Measurements from ENCODE around the gene PNPLA3. TPM values are rescaled to one million over a fixed set of nuclear protein-coding genes. Genes with fewer than 3 reads are reported as not detected.

The PNPLA3 gene
- polyA plus RNA-seq, 1 experiment: 4.8 TPM

GRCh38 chr22:43924877-43925276, 1.3 kb downstream of the PNPLA3 start:
- POLR2A ChIA-PET: no interaction called here
- peak overlapping the region; percentile 3; the same call in 1 of the 2 replicates for H3K4me3 ChIP-seq (ENCODE audit: low read depth, low read length)

DNA sequence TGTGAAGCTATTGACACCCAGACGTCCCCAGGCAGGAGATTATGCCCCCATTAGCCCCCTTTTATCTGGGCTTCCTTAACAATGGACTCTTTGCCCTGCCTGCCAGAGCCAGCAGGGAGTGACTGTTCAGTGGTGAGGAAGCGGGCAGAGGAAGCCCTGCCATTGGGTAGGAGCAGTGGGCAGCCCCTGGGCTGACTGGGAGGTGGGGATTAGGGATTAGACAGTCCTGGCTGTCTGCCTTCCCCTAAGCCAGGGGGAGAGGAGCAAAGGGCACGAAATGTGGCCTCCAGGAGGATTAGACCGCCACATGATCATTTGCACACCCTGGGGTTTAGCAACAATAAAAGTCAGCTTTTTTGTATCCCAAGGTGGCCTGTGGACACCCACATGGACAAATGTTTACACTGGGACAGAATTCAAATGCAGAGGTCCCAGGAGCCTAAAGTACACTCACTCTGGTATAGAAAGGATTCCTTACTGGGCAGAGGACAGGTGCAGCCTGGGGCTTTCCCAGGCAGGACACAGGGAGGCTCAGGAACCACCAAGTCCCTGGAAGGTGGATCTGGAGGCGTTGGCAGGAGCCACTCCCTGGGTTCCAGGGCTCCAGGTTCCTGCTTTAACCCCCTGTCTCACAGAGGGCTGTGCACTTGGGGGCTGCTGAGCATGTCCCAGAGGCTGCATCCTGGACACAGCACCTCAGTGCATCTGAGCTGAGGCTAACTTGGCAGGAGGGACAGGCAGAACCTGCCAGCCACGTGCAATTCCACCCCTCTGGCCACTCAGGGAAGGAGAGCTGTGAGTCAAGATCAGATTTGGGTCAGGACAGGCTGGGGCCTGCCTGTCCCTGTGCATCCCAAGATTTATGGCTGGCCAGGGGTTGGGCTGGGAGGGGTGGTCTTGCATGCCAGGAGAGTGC, 2.1 kb downstream of the PNPLA3 start:
- no peak for DNase-seq (ENCODE audit: low read depth)
- H3K36me3 ChIP-seq (ENCODE audit: control insufficient read depth, insufficient read depth, low read length): peaks cover 3% of the 10 kb centered on the region; the same call in 1 of the 2 replicates
- no peaks in the 10 kb centered on the region for H3K27me3 ChIP-seq (ENCODE audit: control insufficient read depth, insufficient read depth, low read length)
- H3K4me3 ChIP-seq (ENCODE audit: low read depth, low read length): no peak overlapping the region
- no peak for TF ChIP-seq CTCF (IDR thresholded peaks at IDR 0.05; ENCODE audit: insufficient read depth, low read depth, low read length)
- ChIA-PET POLR2A (no interaction called here), CTCF (interaction anchor here (2.1 kb wide), 1 partner anchor 20 kb away, joined by 9 read pairs; no protein-coding TSS in a partner anchor)

More at GRCh38 chr22:43924877-43925276, 1.3 kb downstream of the PNPLA3 start:
- no peak for TF ChIP-seq CTCF (IDR thresholded peaks at IDR 0.05; ENCODE audit: insufficient read depth, low read depth, low read length)
- Histone ChIP-seq H3K27me3 (ENCODE audit: control insufficient read depth, insufficient read depth, low read length) (no peaks in the 10 kb centered on the region), H3K36me3 (ENCODE audit: control insufficient read depth, insufficient read depth, low read length) (no peaks in the 10 kb centered on the region; the same call in 1 of the 2 replicates)
- CTCF ChIA-PET: interaction anchor here (1.7 to 2.1 kb wide), 2 partner anchors 21 to 42 kb away, joined by 3 to 9 read pairs; no protein-coding TSS in a partner anchor
- DNase-seq (ENCODE audit: low read depth): no peak

DNA sequence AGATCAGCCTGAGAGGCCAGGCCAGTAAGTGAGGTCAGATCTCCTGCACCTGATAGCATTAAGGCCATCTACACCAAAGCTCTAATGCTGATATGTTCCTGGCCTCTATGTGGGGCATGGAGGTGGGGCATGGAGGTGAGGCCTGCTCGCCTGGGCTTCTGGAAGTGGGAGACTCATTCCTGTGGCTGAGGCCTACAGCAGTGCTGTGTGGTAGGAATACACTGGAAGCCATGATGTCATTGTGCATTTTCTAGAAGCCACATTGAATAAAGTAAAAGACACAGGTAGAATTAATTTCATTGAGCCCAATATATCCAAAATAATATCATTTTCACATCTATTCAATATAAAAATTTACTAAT, 2.7 kb downstream of the PNPLA3 start:
- TF ChIP-seq CTCF (IDR thresholded peaks at IDR 0.05; ENCODE audit: insufficient read depth, low read depth, low read length): no peak
- H3K4me3 ChIP-seq (ENCODE audit: low read depth, low read length): no peak overlapping the region
- no peak for DNase-seq (ENCODE audit: low read depth)
- POLR2A ChIA-PET: no interaction called here
- no peaks in the 10 kb centered on the region for H3K27me3 ChIP-seq (ENCODE audit: control insufficient read depth, insufficient read depth, low read length)
- H3K36me3 ChIP-seq (ENCODE audit: control insufficient read depth, insufficient read depth, low read length): peaks cover 3% of the 10 kb centered on the region; the same call in 1 of the 2 replicates
- CTCF ChIA-PET: no interaction called here

DNA sequence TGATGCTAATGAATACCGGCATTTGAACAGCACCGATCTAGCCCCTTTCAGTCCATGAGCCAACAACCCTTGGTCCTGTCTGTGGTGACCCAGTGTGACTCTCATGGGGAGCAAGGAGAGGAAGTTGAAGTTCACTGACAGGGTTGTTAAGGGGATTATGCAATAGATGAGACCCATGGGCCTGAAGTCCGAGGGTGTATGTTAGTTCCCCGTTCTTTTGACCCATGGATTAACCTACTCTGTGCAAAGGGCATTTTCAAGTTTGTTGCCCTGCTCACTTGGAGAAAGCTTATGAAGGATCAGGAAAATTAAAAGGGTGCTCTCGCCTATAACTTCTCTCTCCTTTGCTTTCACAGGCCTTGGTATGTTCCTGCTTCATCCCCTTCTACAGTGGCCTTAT, 4.9 kb downstream of the PNPLA3 start:
- TF ChIP-seq CTCF (IDR thresholded peaks at IDR 0.05; ENCODE audit: insufficient read depth, low read depth, low read length): no peak
- POLR2A ChIA-PET: no interaction called here
- no peaks in the 10 kb centered on the region for H3K27me3 ChIP-seq (ENCODE audit: control insufficient read depth, insufficient read depth, low read length)
- H3K36me3 ChIP-seq (ENCODE audit: control insufficient read depth, insufficient read depth, low read length): peaks cover 7% of the 10 kb centered on the region; the same call in 1 of the 2 replicates
- DNase-seq (ENCODE audit: low read depth): no peak
- no peak overlapping the region for H3K4me3 ChIP-seq (ENCODE audit: low read depth, low read length)
- CTCF ChIA-PET: interaction anchor here (0.9 to 2.1 kb wide), 3 partner anchors 11 to 39 kb away, joined by 3 to 8 read pairs (median 3); no protein-coding TSS in a partner anchor

- CTCF ChIA-PET: no interaction called here
- TF ChIP-seq CTCF (IDR thresholded peaks at IDR 0.05; ENCODE audit: insufficient read depth, low read depth, low read length): no peak
- POLR2A ChIA-PET: no interaction called here
Observed at GRCh38 chr22:43928908-43929307, 5.3 kb downstream of the PNPLA3 start.

More at GRCh38 chr22:43928908-43929307, 5.3 kb downstream of the PNPLA3 start:
- Histone ChIP-seq H3K27me3 (ENCODE audit: control insufficient read depth, insufficient read depth, low read length) (no peaks in the 10 kb centered on the region), H3K36me3 (ENCODE audit: control insufficient read depth, insufficient read depth, low read length) (peaks cover 7% of the 10 kb centered on the region; the same call in 1 of the 2 replicates), H3K4me3 (ENCODE audit: low read depth, low read length) (no peak overlapping the region)
- no peak for DNase-seq (ENCODE audit: low read depth)

Data from BJ (cell line).